Measurements from ENCODE around the gene CLDN22. TPM values are rescaled to one million over a fixed set of nuclear protein-coding genes. Genes with fewer than 3 reads are reported as not detected.
"Not testable (repeated sequence)": the region's sequence is repeated elsewhere in the genome, so short reads cannot be mapped to it uniquely, and the experiment has no call there.

Gene CLDN22
- total RNA-seq, 4 donors from 2014 or later: 0.85 TPM; not detected in 3

DNA sequence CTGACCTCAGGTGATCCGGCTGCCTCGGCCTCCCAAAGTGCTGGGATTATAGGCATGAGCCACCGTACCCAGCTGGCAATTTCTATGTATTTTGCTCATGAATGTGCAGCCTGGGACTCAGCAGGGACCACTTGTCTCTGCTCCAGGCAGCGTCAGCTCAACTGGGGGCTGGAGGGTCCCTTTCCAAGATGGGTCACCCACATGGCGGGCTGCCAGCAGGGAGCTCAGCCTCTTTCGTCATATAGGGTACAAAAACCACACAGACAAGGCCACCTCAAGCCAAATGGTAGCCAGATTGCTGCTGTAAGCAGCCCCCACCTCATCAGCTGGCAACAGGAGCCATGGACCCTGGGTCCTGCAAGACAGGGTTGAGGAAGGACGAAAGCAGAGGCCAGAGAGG is 4.5 kb upstream of the CLDN22 start:
- WGBS, 2 donors: 69 to 94% methylated on average over 3 to 7 of the region's 7 CpGs
- Histone ChIP-seq H3K27me3 (peaks cover 0 to 14% (median 0%) of the 10 kb centered on the region in 4 donors), H3K4me1 (peaks cover 0 to 8% (median 1%) of the 10 kb centered on the region in 3 donors), H3K4me3 (no peak overlapping the region), H3K36me3 (no peaks in the 10 kb centered on the region), H3K27ac (no peak overlapping the region), H3K9me3 (peaks cover 0 to 8% (median 0%) of the 10 kb centered on the region in 3 donors)
- TF ChIP-seq, protein P1, sequence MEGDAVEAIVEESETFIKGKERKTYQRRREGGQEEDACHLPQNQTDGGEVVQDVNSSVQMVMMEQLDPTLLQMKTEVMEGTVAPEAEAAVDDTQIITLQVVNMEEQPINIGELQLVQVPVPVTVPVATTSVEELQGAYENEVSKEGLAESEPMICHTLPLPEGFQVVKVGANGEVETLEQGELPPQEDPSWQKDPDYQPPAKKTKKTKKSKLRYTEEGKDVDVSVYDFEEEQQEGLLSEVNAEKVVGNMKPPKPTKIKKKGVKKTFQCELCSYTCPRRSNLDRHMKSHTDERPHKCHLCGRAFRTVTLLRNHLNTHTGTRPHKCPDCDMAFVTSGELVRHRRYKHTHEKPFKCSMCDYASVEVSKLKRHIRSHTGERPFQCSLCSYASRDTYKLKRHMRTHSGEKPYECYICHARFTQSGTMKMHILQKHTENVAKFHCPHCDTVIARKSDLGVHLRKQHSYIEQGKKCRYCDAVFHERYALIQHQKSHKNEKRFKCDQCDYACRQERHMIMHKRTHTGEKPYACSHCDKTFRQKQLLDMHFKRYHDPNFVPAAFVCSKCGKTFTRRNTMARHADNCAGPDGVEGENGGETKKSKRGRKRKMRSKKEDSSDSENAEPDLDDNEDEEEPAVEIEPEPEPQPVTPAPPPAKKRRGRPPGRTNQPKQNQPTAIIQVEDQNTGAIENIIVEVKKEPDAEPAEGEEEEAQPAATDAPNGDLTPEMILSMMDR (IDR thresholded peaks at IDR 0.05): no peak
- no peak for TF ChIP-seq POLR2A (IDR thresholded peaks at IDR 0.05)
- no peak for DNase-seq
- intact Hi-C loops (cut with DNase I): no loop called here

- H3K9me3 ChIP-seq; DNase-seq; H3K4me3 ChIP-seq; intact Hi-C loops (cut with DNase I); H3K36me3 ChIP-seq; H3K4me1 ChIP-seq; H3K27ac ChIP-seq: not testable (repeated sequence)
- 93 to 94% methylated on average over 10 to 11 of the region's 11 CpGs for WGBS, 2 donors
- peaks cover 0 to 14% (median 0%) of the 10 kb centered on the region in 4 donors for H3K27me3 ChIP-seq
These were observed 4.0 kb upstream of the CLDN22 start for GRCh38 chr4:183324056-183324455.

DNA sequence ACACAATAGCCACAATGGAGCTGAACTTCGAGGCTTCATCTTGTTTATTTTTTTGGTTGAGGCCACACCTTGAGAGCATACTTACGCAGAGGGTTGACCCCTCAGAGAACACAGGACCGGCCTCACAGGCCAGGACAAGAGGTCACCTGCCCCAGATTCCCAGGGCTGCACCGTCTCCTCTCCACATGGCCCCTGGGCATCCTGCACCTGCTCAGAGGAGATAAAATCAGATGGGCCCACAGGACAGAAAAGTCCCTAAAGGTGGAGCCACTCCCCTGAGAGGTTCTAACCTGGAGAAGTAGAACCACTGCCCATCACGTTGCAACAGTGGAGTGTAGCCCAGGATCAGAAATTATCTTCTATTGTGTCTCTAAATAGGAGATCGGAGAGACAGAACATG is 3.2 kb upstream of the CLDN22 start:
- WGBS, 2 donors: 71 to 88% methylated on average over 4 to 6 of the region's 6 CpGs
- intact Hi-C loops (cut with DNase I): no loop called here
- TF ChIP-seq POLR2A (IDR thresholded peaks at IDR 0.05): no peak
- TF ChIP-seq, protein P1 (IDR thresholded peaks at IDR 0.05): no peak
- Histone ChIP-seq H3K27ac (no peak overlapping the region), H3K4me3 (no peak overlapping the region), H3K27me3 (peaks cover 0 to 14% (median 0%) of the 10 kb centered on the region in 4 donors), H3K9me3 (peaks cover 0 to 8% (median 0%) of the 10 kb centered on the region in 3 donors), H3K4me1 (peaks cover 0 to 5% (median 0%) of the 10 kb centered on the region in 3 donors), H3K36me3 (no peaks in the 10 kb centered on the region)
- DNase-seq: no peak

DNA sequence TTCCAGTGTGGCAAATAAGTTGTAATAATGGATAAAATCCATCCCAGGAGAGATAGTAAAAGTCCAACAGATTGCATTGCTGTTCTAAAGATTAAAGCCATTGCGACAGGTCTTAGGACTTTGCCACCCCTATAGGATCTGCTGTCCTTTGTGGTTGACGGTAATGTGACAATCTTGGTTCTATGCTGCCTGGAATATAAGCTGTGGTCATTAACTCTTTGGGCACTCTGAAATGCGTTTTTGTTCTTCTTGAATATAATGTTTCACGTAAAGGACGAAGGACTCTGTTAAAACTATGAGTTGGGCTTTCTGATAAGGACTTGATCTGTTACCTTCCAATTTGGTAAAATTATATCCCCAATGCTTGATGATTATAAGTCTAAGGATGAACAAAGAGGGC is 2.2 kb upstream of the CLDN22 start, which contains the start of gene CLDN24:
TSS of gene CLDN24 (minus strand) at position 101 of the 400 bp plus-strand sequence. CDS start at position 101, 0 bp downstream.
- TF ChIP-seq, protein P1 (IDR thresholded peaks at IDR 0.05): no peak
- TF ChIP-seq POLR2A (IDR thresholded peaks at IDR 0.05): no peak
- Histone ChIP-seq H3K9me3 (peaks cover 0 to 8% (median 0%) of the 10 kb centered on the region in 3 donors), H3K27me3 (peaks cover 0 to 14% (median 0%) of the 10 kb centered on the region in 4 donors), H3K36me3 (no peaks in the 10 kb centered on the region), H3K4me1 (peaks cover 0 to 5% (median 0%) of the 10 kb centered on the region in 3 donors), H3K4me3 (no peak within 1 kb of the TSS), H3K27ac (no peak within 1 kb of the TSS)
- WGBS, 2 donors: 92 to 96% methylated on average over 5 of the region's 5 CpGs
- no peak for DNase-seq
- intact Hi-C loops (cut with DNase I): no loop called here

- no peak for DNase-seq
- TF ChIP-seq POLR2A (IDR thresholded peaks at IDR 0.05): no peak
- TF ChIP-seq, protein P1 (IDR thresholded peaks at IDR 0.05): no peak
These were observed 1.4 kb upstream of the CLDN22 start for GRCh38 chr4:183321516-183321915.

More at GRCh38 chr4:183321516-183321915, 1.4 kb upstream of the CLDN22 start:
- H3K4me1 ChIP-seq: peaks cover 0 to 5% (median 0%) of the 10 kb centered on the region in 3 donors
- peaks cover 0 to 6% (median 0%) of the 10 kb centered on the region in 3 donors for H3K9me3 ChIP-seq
- intact Hi-C loops (cut with DNase I): no loop called here
- H3K27ac ChIP-seq: no peak overlapping the region
- peaks cover 0 to 14% (median 0%) of the 10 kb centered on the region in 4 donors for H3K27me3 ChIP-seq
- H3K36me3 ChIP-seq: peaks cover 0 to under 1% (median 0%) of the 10 kb centered on the region in 3 donors
- H3K4me3 ChIP-seq: no peak overlapping the region
- 91 to 92% methylated on average over 5 of the region's 5 CpGs for WGBS, 2 donors
